Erythroblast (primary cell): ENCODE measurements around the gene GH2.
"Not testable (repeated sequence)": the region's sequence is repeated elsewhere in the genome, so short reads cannot be mapped to it uniquely, and the experiment has no call there.

ENCODE experiments used
- GATA1 ChIP-seq: IDR thresholded peaks from 2 replicates; pipeline ENCODE4 v1.6.1; 2011; ENCODE audit warnings: low read depth, mild to moderate bottlenecking, control low read depth, low read length, moderate library complexity
- POLR2A ChIP-seq: IDR thresholded peaks from 2 replicates; pipeline ENCODE4 v1.6.1; 2011; ENCODE audit warnings: mild to moderate bottlenecking, low read length

GRCh38 chr17:63917206-63917605 is 35.5 kb upstream of the GH2 start:
- not testable (repeated sequence) for TF ChIP-seq POLR2A, GATA1
